BE2C (cell line): ENCODE measurements around the gene CD58.

Experiments used
- DNase-seq: peaks from one replicate; pipeline ENCODE4 v3.0.0-alpha.2; 2020
- H3K27me3 ChIP-seq: fragments of 250-450 bp; sonication (Bioruptor Pico); 2 replicates; pipeline ENCODE4 v1.5.1; 2020; ENCODE audit warnings: mild to moderate bottlenecking
- H3K36me3 ChIP-seq: fragments of 250-450 bp; sonication (Bioruptor Pico); 2 replicates; pipeline ENCODE4 v1.5.1; 2020; ENCODE audit warnings: mild to moderate bottlenecking
- H3K4me1 ChIP-seq: fragments of 250-450 bp; sonication (Bioruptor Pico); 2 replicates; pipeline ENCODE4 v1.5.1; 2020
- H3K4me3 ChIP-seq: 2 replicates; pipeline ENCODE4 v1.5.1; 2011; ENCODE audit warnings: low read depth, low read length
- H3K9me3 ChIP-seq: fragments of 250-450 bp; sonication (Bioruptor Pico); 2 replicates; pipeline ENCODE4 v1.5.1; 2020
- CTCF ChIP-seq: IDR thresholded peaks from 2 replicates; pipeline ENCODE4 v1.5.1; 2012; ENCODE audit warnings: mild to moderate bottlenecking, low read depth, low read length

CD58 gene

DNA sequence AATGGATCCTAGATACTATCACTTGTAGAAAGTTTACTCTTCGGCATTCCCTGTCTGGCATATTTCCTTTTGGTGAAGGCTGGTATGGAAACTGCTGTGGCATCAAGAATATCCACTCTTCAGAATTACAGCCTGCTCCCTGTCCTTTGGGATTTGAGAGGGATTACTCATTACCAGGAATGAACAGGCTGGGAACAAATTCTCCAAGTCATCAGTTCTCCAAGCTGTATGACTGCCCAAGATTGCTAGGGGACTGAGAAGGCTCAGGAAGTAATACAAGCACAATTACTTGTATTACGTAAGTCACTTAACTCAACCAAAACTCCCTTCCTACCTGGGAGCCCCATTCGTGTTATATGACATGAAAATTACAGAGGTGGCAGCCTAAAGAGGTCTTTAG, 49.6 kb downstream of the CD58 start:
- Histone ChIP-seq H3K4me3 (no peak overlapping the region), H3K36me3 (no peaks in the 10 kb centered on the region), H3K9me3 (no peaks in the 10 kb centered on the region), H3K27me3 (no peaks in the 10 kb centered on the region), H3K4me1 (no peaks in the 10 kb centered on the region)
- no peak for DNase-seq
- no peak for TF ChIP-seq CTCF

GRCh38 chr1:116518400-116518799, 52.4 kb downstream of the CD58 start:
- TF ChIP-seq CTCF, result no peak

GRCh38 chr1:116516631-116517030, 54.2 kb downstream of the CD58 start:
- no peaks in the 10 kb centered on the region for H3K9me3 ChIP-seq
- TF ChIP-seq CTCF, result no peak
- no peaks in the 10 kb centered on the region for H3K36me3 ChIP-seq
- peaks cover 6% of the 10 kb centered on the region; the same call in 1 of the 2 replicates for H3K4me1 ChIP-seq
- H3K27me3 ChIP-seq, result no peaks in the 10 kb centered on the region
- no peak overlapping the region for H3K4me3 ChIP-seq
- no peak for DNase-seq

More at GRCh38 chr1:116518400-116518799, 52.4 kb downstream of the CD58 start:
- H3K27me3 ChIP-seq, result no peaks in the 10 kb centered on the region
- DNase-seq, result no peak
- H3K36me3 ChIP-seq, result no peaks in the 10 kb centered on the region
- H3K9me3 ChIP-seq, result no peaks in the 10 kb centered on the region
- no peak overlapping the region for H3K4me3 ChIP-seq
- peaks cover 6% of the 10 kb centered on the region; the same call in 1 of the 2 replicates for H3K4me1 ChIP-seq

DNA sequence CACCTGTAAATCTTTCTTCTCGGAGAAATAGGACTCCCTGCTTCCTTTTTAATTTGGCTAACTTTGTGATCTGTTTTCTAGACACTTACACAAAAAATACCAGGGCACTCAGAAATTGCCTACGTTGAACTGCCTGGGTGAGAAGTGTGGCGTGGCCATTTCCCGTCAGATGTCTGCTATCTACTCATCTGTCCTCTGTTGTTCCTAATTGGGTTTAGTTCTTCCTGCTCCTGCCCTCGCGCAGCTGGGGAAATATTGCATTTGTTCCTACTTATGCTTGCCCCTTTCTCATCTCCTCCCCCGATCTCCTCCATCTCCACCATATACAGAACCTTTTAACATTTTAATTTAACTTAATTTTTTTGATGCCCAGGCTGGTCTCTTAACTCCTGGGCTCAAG, 55.1 kb downstream of the CD58 start:
- no peak for TF ChIP-seq CTCF
- no peaks in the 10 kb centered on the region for H3K27me3 ChIP-seq
- H3K36me3 ChIP-seq, result no peaks in the 10 kb centered on the region
- no peak overlapping the region for H3K4me3 ChIP-seq
- H3K9me3 ChIP-seq, result no peaks in the 10 kb centered on the region
- peaks cover 6% of the 10 kb centered on the region; the same call in 1 of the 2 replicates for H3K4me1 ChIP-seq
- peak; percentile 48 for DNase-seq

DNA sequence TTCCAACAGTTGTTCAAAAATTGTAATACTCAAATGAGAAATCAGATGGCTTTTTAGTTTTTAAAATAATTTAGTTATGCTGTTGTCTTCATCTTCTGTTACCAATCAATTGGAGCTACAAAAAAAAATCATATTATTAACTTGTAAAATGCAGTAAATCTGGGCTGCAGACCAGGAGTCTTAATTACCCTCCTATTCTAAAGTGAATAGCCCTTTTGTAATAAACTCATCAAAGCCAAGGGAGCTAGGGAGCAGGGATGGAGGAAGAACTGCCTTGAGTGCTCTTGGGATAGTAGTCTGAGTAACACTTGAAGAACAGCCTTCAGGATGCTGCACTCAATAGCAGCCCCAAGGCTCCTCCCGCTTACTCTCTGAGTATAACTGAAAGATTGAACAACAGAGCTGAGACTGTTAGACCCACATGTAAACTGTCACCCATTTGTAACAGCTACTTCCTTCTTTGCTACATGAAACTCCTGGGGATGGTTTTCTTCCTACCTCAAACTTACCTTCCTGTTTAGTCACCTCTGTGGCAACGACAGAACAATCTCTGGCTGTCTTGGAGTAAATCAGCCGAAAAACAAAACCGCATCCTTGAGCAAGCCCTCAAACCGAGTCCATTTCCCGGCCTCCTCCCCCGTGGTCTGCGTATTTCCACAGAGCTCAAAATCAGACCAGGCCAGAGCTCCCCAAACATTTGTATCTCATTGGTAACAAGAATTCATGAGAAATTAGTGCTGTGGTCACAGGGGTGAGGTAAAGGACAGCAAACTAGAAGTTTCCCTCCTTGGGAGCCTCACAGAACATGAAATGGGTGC, 55.9 kb downstream of the CD58 start:
- Histone ChIP-seq H3K27me3 (no peaks in the 10 kb centered on the region), H3K4me3 (no peak overlapping the region), H3K9me3 (no peaks in the 10 kb centered on the region), H3K4me1 (peaks cover 6% of the 10 kb centered on the region; the same call in 1 of the 2 replicates), H3K36me3 (no peaks in the 10 kb centered on the region)
- DNase-seq, result no peak
- TF ChIP-seq CTCF, result no peak

- Histone ChIP-seq H3K9me3 (no peaks in the 10 kb centered on the region), H3K27me3 (no peaks in the 10 kb centered on the region), H3K4me3 (no peak overlapping the region), H3K36me3 (no peaks in the 10 kb centered on the region), H3K4me1 (peaks cover 6% of the 10 kb centered on the region; the same call in 1 of the 2 replicates)
- DNase-seq, result no peak
- TF ChIP-seq CTCF, result no peak
These were observed 56.9 kb downstream of the CD58 start for GRCh38 chr1:116513956-116514355.
